SK-N-SH (cell line): Measurements from ENCODE around the gene CDC42SE2. TPM values are rescaled to one million over a fixed set of nuclear protein-coding genes. Genes with fewer than 3 reads are reported as not detected.
A peak's percentile ranks its signal among the peaks of the same experiment; 100 is the strongest.

Experiments used
- CTCF ChIA-PET: fragments of 300-600, 350-600 bp; formaldehyde crosslinking; extraction: SDS; loops from one replicate; lab custom pipeline; 2021; lab: Yijun Ruan, JAX
- POLR2A ChIA-PET: fragments of 350-600 bp; sonication (Branson Sonifier 250); formaldehyde crosslinking; extraction: SDS; loops from one replicate; lab custom pipeline; 2020; ENCODE audit warnings: antibody characterized with exemption, inconsistent platforms; lab: Yijun Ruan, JAX
- DNase-seq: peaks from one replicate; pipeline ENCODE4 v3.0.0; 2012
- H2AFZ ChIP-seq: fragments of 200-600 bp; sonication (generic); 2 replicates; pipeline ENCODE4 v1.8.1; 2016; ENCODE audit warnings: antibody characterized with exemption, mild to moderate bottlenecking, low read depth
- H3F3A ChIP-seq: fragments of 200-600 bp; sonication (generic); replicated peaks from 2 replicates; pipeline ENCODE3; 2016; ENCODE audit warnings: antibody characterized with exemption, mild to moderate bottlenecking; ENCODE audit not compliant: insufficient read depth
- H3K27ac ChIP-seq, 2 experiments: fragments of 200-500 bp in 1 of 2; fragments of 200-600 bp in 1 of 2; sonication (Bioruptor generic) in 1 of 2; sonication (generic), shearing (Covaris generic) in 1 of 2; 2 replicates each; pipeline versions ENCODE4 v1.5.1 to v1.6.1; 2014 to 2016; ENCODE audit warnings: low read depth in 2 of 2, inconsistent platforms in 1 of 2, low read length in 1 of 2, mild to moderate bottlenecking in 1 of 2, mixed read lengths in 1 of 2
- H3K27me3 ChIP-seq: fragments of 200-600 bp; sonication (generic), shearing (Covaris generic); 2 replicates; pipeline ENCODE4 v1.6.1; 2016; ENCODE audit warnings: mixed run types; ENCODE audit not compliant: insufficient read depth
- H3K36me3 ChIP-seq, 2 experiments: fragments of 200-500 bp in 1 of 2; fragments of 200-600 bp in 1 of 2; sonication (Bioruptor generic) in 1 of 2; sonication (generic) in 1 of 2; replicated peaks in 1 of 2; 2 replicates each; pipeline versions ENCODE3 to v1.5.1; 2014 to 2016; ENCODE audit warnings: low read length in 1 of 2, mild to moderate bottlenecking in 1 of 2; ENCODE audit not compliant: insufficient read depth in 2 of 2, control insufficient read depth in 1 of 2
- H3K4me1 ChIP-seq, 2 experiments: fragments of 200-500 bp in 1 of 2; fragments of 200-600 bp in 1 of 2; sonication (Bioruptor generic) in 1 of 2; sonication (generic), shearing (Covaris generic) in 1 of 2; 2 replicates each; pipeline versions ENCODE4 v1.5.1 to v1.6.1; 2014 to 2016; ENCODE audit warnings: low read depth in 1 of 2, low read length in 1 of 2, mixed run types in 1 of 2; ENCODE audit not compliant: insufficient read depth in 2 of 2, control insufficient read depth in 1 of 2
- H3K4me2 ChIP-seq: fragments of 200-600 bp; sonication (generic), shearing (Covaris generic); 2 replicates; pipeline ENCODE4 v1.6.1; 2017; ENCODE audit warnings: mixed run types
- H3K4me3 ChIP-seq, 2 experiments: fragments of 200-500 bp in 1 of 2; fragments of 200-600 bp in 1 of 2; sonication (Bioruptor generic) in 1 of 2; sonication (generic), shearing (Covaris generic) in 1 of 2; 2 replicates each; pipeline versions ENCODE4 v1.5.1 to v1.8.1; 2014 to 2016; ENCODE audit warnings: low read depth in 2 of 2, inconsistent platforms in 1 of 2, low read length in 1 of 2, mild to moderate bottlenecking in 1 of 2, mixed read lengths in 1 of 2, moderate library complexity in 1 of 2
- H3K79me2 ChIP-seq: fragments of 200-600 bp; sonication (generic); 2 replicates; pipeline ENCODE4 v1.8.1; 2017; ENCODE audit warnings: mild to moderate bottlenecking; ENCODE audit not compliant: insufficient read depth
- H3K9ac ChIP-seq: fragments of 200-600 bp; sonication (generic); 2 replicates; pipeline ENCODE4 v1.6.1; 2017; ENCODE audit warnings: mixed run types
- H3K9me2 ChIP-seq: fragments of 200-600 bp; sonication (generic); 2 replicates; pipeline ENCODE4 v1.6.1; 2017; ENCODE audit warnings: mixed run types
- H3K9me3 ChIP-seq: fragments of 200-600 bp; sonication (generic); 2 replicates; pipeline ENCODE4 v1.6.1; 2017; ENCODE audit warnings: mixed run types, mild to moderate bottlenecking, moderate library complexity
- H4K20me1 ChIP-seq: fragments of 200-600 bp; sonication (generic); 2 replicates; pipeline ENCODE4 v1.6.1; 2017; ENCODE audit warnings: mild to moderate bottlenecking, mixed run types; ENCODE audit not compliant: insufficient read depth
- CHD2 ChIP-seq: fragments of 150-350 bp; IDR thresholded peaks from 2 replicates; pipeline ENCODE4 v1.6.1; 2018; ENCODE audit warnings: low read length; ENCODE audit not compliant: partially characterized antibody
- ELF1 ChIP-seq: IDR thresholded peaks from 2 replicates; pipeline ENCODE4 v1.4.0; 2012
- EP300 ChIP-seq, 2 experiments: IDR thresholded peaks; 2 replicates each; pipeline versions ENCODE4 v1.4.0 to v1.6.1; 2012; ENCODE audit warnings: borderline replicate concordance in 1 of 2, low read depth in 1 of 2, low read length in 1 of 2
- EZH2phosphoT487 ChIP-seq: fragments of 200-600 bp; sonication (generic); IDR thresholded peaks from 2 replicates; pipeline ENCODE4 v1.6.1; 2017; ENCODE audit warnings: low read depth, mixed run types, mild to moderate bottlenecking, antibody characterized with exemption, moderate library complexity, borderline replicate concordance
- FOXJ3 ChIP-seq: sonication (generic); formaldehyde crosslinking; IDR thresholded peaks from 2 replicates; pipeline ENCODE4 v1.5.1; 2020; ENCODE audit warnings: mild to moderate bottlenecking, missing genetic modification reagents
- IRF3 ChIP-seq: fragments of 150-350 bp; IDR thresholded peaks from 2 replicates; pipeline ENCODE4 v1.6.1; 2016; ENCODE audit warnings: mild to moderate bottlenecking, low read depth, low read length
- MXI1 ChIP-seq: IDR thresholded peaks from 2 replicates; pipeline ENCODE4 v1.6.1; 2012; ENCODE audit warnings: mild to moderate bottlenecking, low read depth, low read length, improper control_type of control experiment
- PBX3 ChIP-seq: IDR thresholded peaks from 2 replicates; pipeline ENCODE4; 2012
- RAD21 ChIP-seq: IDR thresholded peaks from 2 replicates; pipeline ENCODE4 v1.6.1; 2012; ENCODE audit warnings: mild to moderate bottlenecking, low read length
- RCOR1 ChIP-seq: fragments of 150-350 bp; IDR thresholded peaks from 2 replicates; pipeline ENCODE4 v1.6.1; 2017; ENCODE audit warnings: antibody characterized with exemption, low read length
- RFX5 ChIP-seq: IDR thresholded peaks from 2 replicates; pipeline ENCODE4 v1.6.1; 2012; ENCODE audit warnings: mild to moderate bottlenecking, improper control_type of control experiment, low read length
- RXRA ChIP-seq: IDR thresholded peaks from 2 replicates; pipeline ENCODE4 v1.4.0; 2012; ENCODE audit warnings: low read depth, mild to moderate bottlenecking, borderline replicate concordance
- SIN3A ChIP-seq: IDR thresholded peaks from 2 replicates; pipeline ENCODE4 v1.6.1; 2012; ENCODE audit warnings: low read depth, mild to moderate bottlenecking, low read length, moderate library complexity, borderline replicate concordance
- TAF1 ChIP-seq: IDR thresholded peaks from 2 replicates; pipeline ENCODE4 v1.6.1; 2012; ENCODE audit warnings: low read depth, mild to moderate bottlenecking, low read length, moderate library complexity, borderline replicate concordance
- TCF12 ChIP-seq: IDR thresholded peaks from 2 replicates; pipeline ENCODE4 v1.4.0; 2012
- USF1 ChIP-seq: IDR thresholded peaks from 2 replicates; pipeline ENCODE4 v1.4.0; 2012; ENCODE audit warnings: low read depth, borderline replicate concordance
- YY1 ChIP-seq: IDR thresholded peaks from 2 replicates; pipeline ENCODE4 v1.4.0; 2012; ENCODE audit warnings: low read depth, mild to moderate bottlenecking
- ZBTB33 ChIP-seq: IDR thresholded peaks from 2 replicates; pipeline ENCODE4 v1.4.0; 2012; ENCODE audit warnings: low read depth, borderline replicate concordance
- WGBS: methylation state at CpG from one replicate; pipeline ENCODE4 v1.1.6; 2017; ENCODE audit warnings: low lambda C conversion rate; 5-methylcytosine and 5-hydroxymethylcytosine counted together
- polyA plus RNA-seq, 3 experiments: library from polyadenylated mRNA; depleted of rRNA; stranded (reverse); fragments of >200 nt; gene quantifications; 2 replicates each; pipeline ENCODE4 v1.2.3, GENCODE V29; 2012

The CDC42SE2 gene
- polyA plus RNA-seq, 1 of the 3 experiments (the other 2 are of a cell fraction): 8.6 TPM

GRCh38 chr5:131305138-131305689 is 41.4 kb downstream of the CDC42SE2 start:
- no peak for DNase-seq
- Histone ChIP-seq H3K4me1 (peaks cover 6 to 11% of the 10 kb centered on the region in 2 experiments; a peak in 3 of 4 replicates), H4K20me1 (peaks cover 11% of the 10 kb centered on the region), H3K9me2 (no peaks in the 10 kb centered on the region), H3K79me2 (peaks cover 91% of the 10 kb centered on the region), H3F3A (peaks cover 21% of the 10 kb centered on the region), H3K36me3 (no peaks in the 10 kb centered on the region), H3K27me3 (no peaks in the 10 kb centered on the region), H3K4me2 (no peak overlapping the region), H3K9ac (no peak overlapping the region), H2AFZ (no peak overlapping the region), H3K4me3 (no peak overlapping the region), H3K27ac (peak overlapping the region; percentile 2 to 48; a peak in 2 of 4 replicates), H3K9me3 (peaks cover 6% of the 10 kb centered on the region; the same call in 1 of the 2 replicates)
- WGBS: 90% methylated on average over 2 of the region's 2 CpGs
- ChIA-PET CTCF (interaction anchor here (0.7 to 1.4 kb wide), 2 partner anchors 77 to 87 kb away, joined by 3 read pairs; no protein-coding TSS in a partner anchor), POLR2A (no interaction called here)
- TF ChIP-seq PBX3 (no peak), RCOR1 (no peak), MXI1 (no peak), SIN3A (no peak), ZBTB33 (no peak), TCF12 (no peak), ELF1 (no peak), FOXJ3 (CRISPR knock-in tag) (no peak), TAF1 (no peak), RFX5 (no peak), USF1 (no peak), RXRA (no peak), YY1 (no peak), IRF3 (no peak), RAD21 (no peak), EZH2phosphoT487 (no peak), CHD2 (no peak), EP300 (IDR thresholded peaks at IDR 0.05; ENCODE audit: borderline replicate concordance in 1 of 2, low read depth in 1 of 2, low read length in 1 of 2) (no peak)
